Fibroblast of skin of right biceps (primary cell): ENCODE measurements around the gene TMEM108.

ENCODE experiments used
- DNase-seq: peaks from one replicate; pipeline ENCODE4 v3.0.0-alpha.2; 2013

The TMEM108 gene

GRCh38 chr3:133168025-133168401 lies 129.8 kb downstream of the TMEM108 start:
- no peak for DNase-seq

DNA sequence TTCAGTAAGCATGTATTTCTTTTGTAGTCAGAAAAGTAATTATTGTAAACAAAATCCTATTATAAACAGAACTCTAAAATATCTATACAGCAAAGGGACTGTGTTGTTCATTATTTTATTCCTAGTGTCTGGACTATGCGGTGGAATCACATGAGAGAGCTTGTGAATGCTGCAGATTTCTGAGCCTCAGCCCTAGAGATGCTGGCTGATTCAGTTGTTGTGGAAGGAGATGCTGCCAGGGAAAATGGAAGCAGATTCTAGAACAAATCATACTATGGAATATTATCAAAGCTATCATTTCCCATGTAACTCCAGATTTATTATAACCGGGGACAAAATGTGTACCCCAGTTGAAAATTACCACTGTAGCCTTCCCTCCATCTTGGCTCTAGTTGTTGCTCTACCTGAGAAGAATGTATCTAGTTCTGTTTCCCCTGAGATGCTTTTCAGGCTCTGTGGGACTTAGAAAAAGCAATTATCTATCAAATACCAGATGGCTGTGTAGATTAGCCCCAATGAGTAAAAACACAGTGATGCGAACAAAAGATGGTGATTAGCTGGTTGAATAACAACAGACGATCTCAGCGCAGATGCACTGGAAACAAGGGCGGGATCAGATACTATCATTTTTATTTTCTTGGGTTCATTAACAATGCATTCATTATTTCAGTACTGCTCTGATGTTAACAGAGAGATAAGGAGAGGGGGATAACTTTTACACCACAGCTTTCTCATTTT lies 131.3 kb downstream of the TMEM108 start:
- DNase-seq, result no peak

GRCh38 chr3:133171831-133172230 lies 133.6 kb downstream of the TMEM108 start:
- DNase-seq, result peak; percentile 18

GRCh38 chr3:133181392-133182150 lies 143.4 kb downstream of the TMEM108 start:
- DNase-seq, result no peak

- DNase-seq, result no peak
Measured at GRCh38 chr3:133187870-133188379, 149.7 kb downstream of the TMEM108 start.

DNA sequence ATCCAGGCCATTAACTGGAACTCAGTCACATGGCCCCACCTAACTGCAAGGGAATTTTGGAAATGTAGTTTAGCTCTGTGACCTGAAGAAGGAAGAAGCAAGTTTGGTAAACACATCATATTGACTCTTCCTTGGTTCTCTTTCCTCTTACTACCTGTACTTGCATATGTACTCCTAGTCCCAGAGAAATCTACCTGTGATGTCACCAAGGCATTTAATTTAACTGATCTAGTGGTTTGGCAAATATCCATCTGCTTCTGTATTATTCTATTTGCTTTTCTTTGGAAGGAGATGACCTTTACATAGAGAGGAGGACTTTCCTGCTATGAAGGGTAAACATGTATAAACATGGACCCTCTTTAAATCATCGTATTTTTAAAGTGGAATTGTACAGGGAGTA lies 150.8 kb downstream of the TMEM108 start:
- no peak for DNase-seq

GRCh38 chr3:133189893-133190292 lies 151.7 kb downstream of the TMEM108 start:
- DNase-seq, result no peak

DNA sequence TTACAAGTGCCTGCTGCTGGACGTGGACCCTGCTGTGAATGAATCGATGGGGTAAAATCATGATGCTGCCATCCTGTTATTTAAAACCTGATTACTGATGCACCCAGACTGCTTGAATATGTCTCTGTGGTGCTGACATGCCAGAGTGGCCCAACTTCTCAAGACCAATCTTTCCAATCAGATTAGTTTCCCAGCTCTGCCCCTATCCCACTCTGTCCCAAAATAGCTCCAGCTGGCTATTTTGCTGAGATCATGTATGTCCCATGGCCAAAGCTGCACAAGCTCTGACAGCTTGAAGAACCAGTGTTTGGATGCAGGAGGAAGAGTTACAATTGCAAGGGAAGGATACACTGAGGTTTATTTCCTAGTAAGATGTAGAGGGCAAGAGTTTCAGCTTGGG lies 153.6 kb downstream of the TMEM108 start:
- no peak for DNase-seq

GRCh38 chr3:133192363-133192945 lies 154.3 kb downstream of the TMEM108 start:
- DNase-seq, result no peak

GRCh38 chr3:133192967-133193366 lies 154.8 kb downstream of the TMEM108 start:
- no peak for DNase-seq

GRCh38 chr3:133196527-133196926 lies 158.3 kb downstream of the TMEM108 start:
- no peak for DNase-seq

- DNase-seq, result no peak
Measured at GRCh38 chr3:133197619-133198018, 159.4 kb downstream of the TMEM108 start.

DNA sequence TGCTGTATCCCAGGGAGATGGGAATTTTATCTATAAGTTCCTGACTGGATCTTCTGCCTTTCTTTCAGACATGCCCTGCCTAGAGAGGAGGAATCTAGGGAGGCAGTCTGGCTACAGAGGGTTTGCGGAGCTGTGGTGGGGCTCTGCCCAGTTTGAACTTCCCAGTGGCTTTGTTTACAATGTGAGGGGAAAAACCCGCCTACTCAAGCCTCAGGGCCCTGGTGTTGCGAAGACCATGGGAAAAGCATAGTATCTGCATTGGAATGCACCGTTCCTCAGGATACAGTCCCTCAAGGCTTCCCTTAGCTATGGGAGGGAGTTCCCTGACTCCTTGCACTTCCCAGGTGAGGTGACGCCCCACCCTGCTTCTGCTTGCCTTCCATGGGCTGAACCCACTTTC lies 168.7 kb downstream of the TMEM108 start:
- no peak for DNase-seq

GRCh38 chr3:133208184-133208583 lies 170.0 kb downstream of the TMEM108 start:
- DNase-seq, result no peak

- DNase-seq, result peak; percentile 75
Measured at GRCh38 chr3:133209871-133210550, 171.8 kb downstream of the TMEM108 start.

- no peak for DNase-seq
Measured at GRCh38 chr3:133210656-133211055, 172.5 kb downstream of the TMEM108 start.

GRCh38 chr3:133211449-133211848 lies 173.3 kb downstream of the TMEM108 start:
- peak; percentile 45 for DNase-seq

- DNase-seq, result no peak
Measured at GRCh38 chr3:133211856-133212255, 173.7 kb downstream of the TMEM108 start.

DNA sequence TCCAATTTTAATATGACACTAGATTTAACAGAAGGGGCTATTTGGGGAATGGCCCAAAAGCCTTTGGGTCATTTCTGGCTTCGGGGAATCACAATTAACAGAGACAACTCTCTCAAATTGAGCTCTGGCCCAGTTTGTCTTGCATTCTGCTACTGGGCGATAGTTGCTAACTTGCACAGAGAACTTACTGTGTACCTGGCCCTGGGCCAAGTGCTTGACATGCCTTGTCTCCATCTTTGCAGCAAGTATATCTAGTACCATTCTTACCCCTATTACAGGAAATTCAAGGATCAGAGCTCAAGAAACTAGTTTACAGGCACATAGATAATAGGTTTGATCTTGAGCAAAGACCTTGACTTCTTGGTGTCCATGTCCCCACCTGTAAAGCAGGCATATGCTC lies 175.7 kb downstream of the TMEM108 start:
- DNase-seq, result no peak

GRCh38 chr3:133227813-133228212 lies 189.6 kb downstream of the TMEM108 start:
- DNase-seq, result no peak

DNA sequence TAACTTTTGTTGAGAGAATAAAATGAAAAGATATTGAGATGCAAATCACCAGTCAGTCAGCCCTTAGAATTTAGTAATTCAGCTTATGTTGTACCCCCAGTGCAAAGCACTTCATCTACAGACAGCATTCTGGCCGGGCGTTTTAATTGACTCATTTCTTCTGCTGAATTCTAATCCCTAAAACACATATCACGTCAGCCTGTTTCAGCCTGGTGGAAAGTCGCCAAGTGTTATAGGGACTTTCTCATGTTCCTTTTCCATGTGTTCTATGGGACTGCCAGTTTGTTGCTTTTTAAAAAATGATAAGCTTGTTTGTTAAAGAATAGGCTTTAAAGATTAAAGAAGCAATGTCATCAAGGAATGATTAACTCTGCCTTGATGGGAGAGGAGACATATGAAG lies 192.0 kb downstream of the TMEM108 start:
- peak; percentile 9 for DNase-seq

DNA sequence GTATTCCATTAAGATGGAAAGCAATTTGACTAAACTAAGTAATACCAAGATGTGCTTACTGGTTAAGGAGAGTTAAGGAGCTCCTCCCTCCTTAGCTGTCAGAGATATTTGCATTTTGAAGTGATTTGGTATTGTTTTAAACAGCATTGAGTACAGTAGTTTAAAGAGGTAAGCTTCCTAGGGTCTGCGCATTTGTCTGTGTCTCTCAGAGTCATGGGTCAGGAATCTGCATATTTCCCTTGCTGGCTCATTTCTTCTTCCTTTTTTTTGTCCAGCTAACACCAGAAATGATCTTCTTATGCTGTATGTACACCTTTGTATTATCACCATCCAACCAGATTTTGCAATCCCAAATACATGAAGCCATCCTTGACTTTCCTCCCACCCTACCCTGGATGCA lies 198.7 kb downstream of the TMEM108 start:
- DNase-seq, result peak; percentile 3

GRCh38 chr3:133237380-133237779 lies 199.2 kb downstream of the TMEM108 start:
- peak; percentile 9 for DNase-seq
